Stomach (tissue), 9 donors: ENCODE data around the gene CCDC63. TPM values are rescaled to one million over a fixed set of nuclear protein-coding genes. Genes with fewer than 3 reads are reported as not detected.

ENCODE experiments used
- DNase-seq, 2 donors: peaks; one replicate each; pipeline versions ENCODE4 v3.0.0 to v3.0.0-alpha.2; 2013 to 2019
- H3K27ac ChIP-seq, 5 donors: fragments of 200-600 bp in 4 of 5; sonication (generic) in 4 of 5; one replicate each; pipeline ENCODE4 v1.5.1; 2013 to 2019; ENCODE audit warnings: mild to moderate bottlenecking in 1 of 5, moderate library complexity in 1 of 5
- H3K27me3 ChIP-seq, 3 donors: fragments of 200-600 bp; sonication (generic); one replicate each; pipeline ENCODE4 v1.5.1; 2017 to 2019; ENCODE audit warnings: mixed run types in 1 of 3
- H3K36me3 ChIP-seq, 4 donors: fragments of 200-600 bp; sonication (generic); 1 replicate in 3 of 4; 2 replicates in 1 of 4; pipeline ENCODE4 v1.5.1; 2016 to 2019
- H3K4me1 ChIP-seq, 4 donors: fragments of 200-600 bp; sonication (generic); one replicate each; pipeline ENCODE4 v1.5.1; 2016 to 2019
- H3K4me3 ChIP-seq, 4 donors: fragments of 200-600 bp; sonication (generic) in 3 of 4; one replicate each; pipeline ENCODE4 v1.5.1; 2016 to 2019; ENCODE audit warnings: mild to moderate bottlenecking in 1 of 4
- H3K9me3 ChIP-seq, 4 donors: fragments of 200-600 bp; sonication (generic); one replicate each; pipeline ENCODE4 v1.5.1; 2016 to 2019
- EP300 ChIP-seq: sonication (generic); formaldehyde crosslinking; IDR thresholded peaks from one replicate; pipeline ENCODE4 v1.6.1; 2017; ENCODE audit warnings: antibody characterized with exemption
- POLR2A ChIP-seq, 4 donors: fragments of 450-650 bp; IDR thresholded peaks; one replicate each; pipeline ENCODE4 v1.6.1; 2016; ENCODE audit warnings: antibody characterized with exemption in 4 of 4, control low read depth in 2 of 4, mild to moderate bottlenecking in 1 of 4, moderate library complexity in 1 of 4
- POLR2AphosphoS5 ChIP-seq, 3 donors: sonication (generic); formaldehyde crosslinking; IDR thresholded peaks; one replicate each; pipeline ENCODE4 v1.6.1; 2016; ENCODE audit warnings: antibody characterized with exemption in 3 of 3
- WGBS, 5 donors: extraction: QIAGEN DNeasy Blood & Tissue Kit in 3 of 5; methylation state at CpG; one replicate each; pipeline versions ENCODE4 v1.1.5 to v1.1.7; 2013 to 2018; 5-methylcytosine and 5-hydroxymethylcytosine counted together
- intact Hi-C: fragments of 100-400 bp; cut with DNase I; formaldehyde crosslinking; loops from one replicate; pipeline ENCODE4 v1.15.1; 2023; ENCODE audit warnings: low total_unique reads
- polyA plus RNA-seq, 3 donors: library from polyadenylated mRNA; stranded (reverse); fragments of 200-250 nt; gene quantifications; one replicate each; pipeline ENCODE4 v1.2.3, GENCODE V29; 2013
- total RNA-seq, 5 donors: library from RNA; depleted of rRNA; stranded (reverse); fragments of >200 nt; gene quantifications; one replicate each; pipeline versions ENCODE4 v1.1.0 to v1.2.3, GENCODE V29; 2014 to 2016
- TF ChIP-seq, protein P1 (sequence below), 7 experiments: fragments of 450-650 bp in 4 of 7; fragments of 200-600 bp in 3 of 7; sonication (generic) in 3 of 7; IDR thresholded peaks; one replicate each; pipeline ENCODE4 v1.5.1; 2016 to 2019; ENCODE audit warnings: antibody characterized with exemption in 7 of 7, control low read depth in 2 of 7, mild to moderate bottlenecking in 1 of 7
- donor health status: healthy with polysubstance abuse.
- donor health status: Bipolar disorder and iron deficiency.
- donor health status: healthy.

CCDC63 gene
- total and polyA plus RNA-seq, 8 donors, result not detected

DNA sequence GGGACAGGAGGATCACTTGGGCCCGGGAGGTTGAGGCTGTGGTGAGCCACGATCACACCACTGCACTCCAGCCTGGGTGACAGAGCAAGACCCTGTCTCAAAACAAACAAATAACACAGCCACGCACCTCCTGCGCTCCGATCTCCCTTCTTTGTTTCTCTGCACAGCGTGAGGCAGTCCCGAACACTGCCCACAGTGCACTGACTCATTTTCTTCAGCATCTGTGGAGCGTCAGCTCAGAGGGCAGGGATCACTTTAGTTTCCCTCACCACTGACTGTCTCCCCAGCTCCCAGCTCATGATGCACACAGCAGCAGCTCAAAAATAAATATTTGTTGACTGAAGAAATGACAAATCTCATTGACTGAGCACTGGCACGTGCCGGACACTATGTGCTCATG, 74.5 kb downstream of the CCDC63 start:
- intact Hi-C loops, result no loop called here
- H3K27ac ChIP-seq, result no peak overlapping the region

DNA sequence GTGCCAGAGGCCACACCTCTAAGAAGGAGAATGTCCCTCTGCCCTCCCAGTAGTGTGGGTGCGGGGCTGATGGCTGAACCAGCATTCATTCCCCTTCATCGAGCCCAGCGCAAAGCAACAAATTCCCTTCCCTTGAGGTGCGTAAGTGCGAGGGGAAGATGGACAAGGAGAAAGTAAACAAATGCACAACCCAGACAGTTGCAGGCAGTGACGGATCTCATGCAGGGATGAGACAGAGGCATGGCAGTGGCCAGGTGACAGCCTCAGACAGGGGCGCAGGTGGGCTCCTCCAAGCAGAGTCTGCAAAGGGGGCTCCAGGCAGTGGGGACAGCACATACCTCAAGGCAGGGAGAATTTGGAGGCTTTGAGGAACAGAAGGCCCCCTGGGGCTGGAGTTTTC, 75.9 kb downstream of the CCDC63 start:
- H3K4me3 ChIP-seq, result no peak overlapping the region
- intact Hi-C loops, result no loop called here
- no peaks in the 10 kb centered on the region for H3K9me3 ChIP-seq
- H3K27me3 ChIP-seq, result peaks cover 0 to 51% (median 13%) of the 10 kb centered on the region in 3 donors
- 52 to 73% (median 57%) methylated on average over 7 of the region's 7 CpGs for WGBS, 5 donors
- TF ChIP-seq, protein P1, sequence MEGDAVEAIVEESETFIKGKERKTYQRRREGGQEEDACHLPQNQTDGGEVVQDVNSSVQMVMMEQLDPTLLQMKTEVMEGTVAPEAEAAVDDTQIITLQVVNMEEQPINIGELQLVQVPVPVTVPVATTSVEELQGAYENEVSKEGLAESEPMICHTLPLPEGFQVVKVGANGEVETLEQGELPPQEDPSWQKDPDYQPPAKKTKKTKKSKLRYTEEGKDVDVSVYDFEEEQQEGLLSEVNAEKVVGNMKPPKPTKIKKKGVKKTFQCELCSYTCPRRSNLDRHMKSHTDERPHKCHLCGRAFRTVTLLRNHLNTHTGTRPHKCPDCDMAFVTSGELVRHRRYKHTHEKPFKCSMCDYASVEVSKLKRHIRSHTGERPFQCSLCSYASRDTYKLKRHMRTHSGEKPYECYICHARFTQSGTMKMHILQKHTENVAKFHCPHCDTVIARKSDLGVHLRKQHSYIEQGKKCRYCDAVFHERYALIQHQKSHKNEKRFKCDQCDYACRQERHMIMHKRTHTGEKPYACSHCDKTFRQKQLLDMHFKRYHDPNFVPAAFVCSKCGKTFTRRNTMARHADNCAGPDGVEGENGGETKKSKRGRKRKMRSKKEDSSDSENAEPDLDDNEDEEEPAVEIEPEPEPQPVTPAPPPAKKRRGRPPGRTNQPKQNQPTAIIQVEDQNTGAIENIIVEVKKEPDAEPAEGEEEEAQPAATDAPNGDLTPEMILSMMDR (IDR thresholded peaks at IDR 0.05), result no peak
- no peak for TF ChIP-seq EP300
- no peak for TF ChIP-seq POLR2AphosphoS5 (IDR thresholded peaks at IDR 0.05)
- no peak for TF ChIP-seq POLR2A (IDR thresholded peaks at IDR 0.05)
- no peak overlapping the region for H3K27ac ChIP-seq
- DNase-seq, result no peak
- H3K36me3 ChIP-seq, result no peaks in the 10 kb centered on the region
- H3K4me1 ChIP-seq, result no peaks in the 10 kb centered on the region

More for the DNA sequence above, 74.5 kb downstream of the CCDC63 start:
- no peaks in the 10 kb centered on the region for H3K4me1 ChIP-seq
- peaks cover 0 to 49% (median 13%) of the 10 kb centered on the region in 3 donors for H3K27me3 ChIP-seq
- no peaks in the 10 kb centered on the region for H3K36me3 ChIP-seq
- no peak overlapping the region for H3K4me3 ChIP-seq
- H3K9me3 ChIP-seq, result no peaks in the 10 kb centered on the region
- no peak for DNase-seq
- 59 to 72% (median 64%) methylated on average over 10 of the region's 10 CpGs for WGBS, 5 donors
- TF ChIP-seq, protein P1 (IDR thresholded peaks at IDR 0.05), result no peak
- TF ChIP-seq POLR2A (IDR thresholded peaks at IDR 0.05) (no peak), POLR2AphosphoS5 (IDR thresholded peaks at IDR 0.05) (no peak), EP300 (no peak)

GRCh38 chr12:110923192-110923591, 76.4 kb downstream of the CCDC63 start:
- no peaks in the 10 kb centered on the region for H3K36me3 ChIP-seq

GRCh38 chr12:110923692-110924334, 77.0 kb downstream of the CCDC63 start:
- no peaks in the 10 kb centered on the region for H3K4me1 ChIP-seq
- peaks cover 0 to 62% (median 13%) of the 10 kb centered on the region in 3 donors for H3K27me3 ChIP-seq
- 86 to 96% (median 91%) methylated on average over 9 of the region's 9 CpGs for WGBS, 5 donors
- intact Hi-C loops, result no loop called here
- no peak for DNase-seq
- no peaks in the 10 kb centered on the region for H3K36me3 ChIP-seq
- H3K27ac ChIP-seq, result no peak overlapping the region
- H3K4me3 ChIP-seq, result no peak overlapping the region
- H3K9me3 ChIP-seq, result no peaks in the 10 kb centered on the region
- TF ChIP-seq, protein P1 (IDR thresholded peaks at IDR 0.05), result no peak
- TF ChIP-seq POLR2AphosphoS5 (IDR thresholded peaks at IDR 0.05), result no peak
- TF ChIP-seq EP300, result no peak
- TF ChIP-seq POLR2A (IDR thresholded peaks at IDR 0.05), result no peak

More at GRCh38 chr12:110923192-110923591, 76.4 kb downstream of the CCDC63 start:
- intact Hi-C loops, result no loop called here
- no peak overlapping the region for H3K27ac ChIP-seq
- 81 to 88% (median 85%) methylated on average over 4 of the region's 4 CpGs for WGBS, 5 donors
- no peaks in the 10 kb centered on the region for H3K4me1 ChIP-seq
- no peak overlapping the region for H3K4me3 ChIP-seq
- H3K27me3 ChIP-seq, result peaks cover 0 to 56% (median 13%) of the 10 kb centered on the region in 3 donors
- DNase-seq, result no peak
- H3K9me3 ChIP-seq, result no peaks in the 10 kb centered on the region
- TF ChIP-seq POLR2AphosphoS5 (IDR thresholded peaks at IDR 0.05) (no peak), POLR2A (IDR thresholded peaks at IDR 0.05) (no peak), EP300 (no peak)
- TF ChIP-seq, protein P1 (IDR thresholded peaks at IDR 0.05), result no peak
